ENCODE data around the gene DNAI1. TPM values are rescaled to one million over a fixed set of nuclear protein-coding genes. Genes with fewer than 3 reads are reported as not detected.

Gene DNAI1
- polyA plus RNA-seq, 1 of the 3 experiments (the other 2 are of a cell fraction) = 0.46 TPM

DNA sequence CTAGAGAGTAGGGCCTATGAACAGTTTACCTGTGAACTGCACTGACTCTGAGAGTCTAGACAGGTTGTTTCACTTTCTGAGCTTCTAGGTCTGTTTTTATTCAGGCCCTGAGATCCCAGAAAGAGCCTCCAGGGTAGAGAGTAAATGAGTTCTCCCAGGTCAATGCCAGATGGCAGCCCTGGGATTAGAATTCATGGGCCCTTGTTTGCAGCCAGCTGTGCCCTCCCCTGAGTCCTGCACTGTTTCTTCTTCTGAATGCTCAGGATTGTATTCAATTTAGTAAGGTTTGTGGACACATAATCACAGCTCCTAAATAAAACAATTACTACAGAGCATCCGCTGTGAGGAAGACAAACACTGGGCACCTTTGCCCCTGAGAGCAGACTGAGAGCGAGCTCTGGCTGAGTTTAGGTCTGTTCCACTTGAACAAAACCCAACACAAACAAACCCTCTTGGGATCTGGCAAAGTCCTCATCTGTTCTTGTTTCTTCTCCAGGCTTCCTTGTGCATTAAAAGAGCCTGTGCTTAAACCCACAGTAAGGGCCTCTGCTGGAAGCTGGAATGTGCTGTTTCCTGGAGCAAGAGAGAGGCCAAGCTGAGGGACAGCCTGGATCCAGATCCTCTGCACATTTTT is 30.2 kb upstream of the DNAI1 start:
- Histone ChIP-seq H2AFZ (ENCODE audit: low read depth) (no peak overlapping the region), H3K4me3 (ENCODE audit: low read depth in 2 of 2, low read length in 1 of 2) (no peak overlapping the region), H3K27ac (ENCODE audit: low read depth in 2 of 2, low read length in 1 of 2) (peak overlapping the region in 1 of 2 experiments; percentile 93; a peak in 2 of 4 replicates), H3K27me3 (ENCODE audit: insufficient read depth) (no peaks in the 10 kb centered on the region), H3K79me2 (ENCODE audit: insufficient read depth) (peaks cover 19% of the 10 kb centered on the region; the same call in 1 of the 2 replicates), H3F3A (replicated peaks; ENCODE audit: insufficient read depth) (peaks cover 8% of the 10 kb centered on the region), H3K9me2 (no peaks in the 10 kb centered on the region), H3K36me3 (replicated peaks in 1 of 2; ENCODE audit: control insufficient read depth in 1 of 2, insufficient read depth in 2 of 2, low read length in 1 of 2) (peaks cover 0 to 2% of the 10 kb centered on the region in 2 experiments), H3K4me1 (ENCODE audit: control insufficient read depth in 1 of 2, insufficient read depth in 2 of 2, low read depth in 1 of 2, low read length in 1 of 2) (peaks cover 4 to 69% of the 10 kb centered on the region in 2 experiments; a peak in 3 of 4 replicates), H3K9ac (no peak overlapping the region), H4K20me1 (ENCODE audit: insufficient read depth) (peaks cover 82% of the 10 kb centered on the region), H3K4me2 (no peak overlapping the region), H3K9me3 (no peaks in the 10 kb centered on the region)
- TF ChIP-seq FOXM1 (IDR thresholded peaks at IDR 0.05; ENCODE audit: low read depth) (no peak), USF2 (IDR thresholded peaks at IDR 0.05; ENCODE audit: borderline replicate concordance, low read depth, low read length) (no peak), FOXJ3 (CRISPR knock-in tag; IDR thresholded peaks at IDR 0.05) (peak; percentile 82), SMC3 (IDR thresholded peaks at IDR 0.05; ENCODE audit: low read depth, low read length) (no peak), EP300 (IDR thresholded peaks at IDR 0.05; ENCODE audit: borderline replicate concordance in 1 of 2, low read depth in 1 of 2, low read length in 1 of 2) (peak in 1 of 2 experiments; percentile 89; a peak in 2 of 4 replicates), GATA2 (CRISPR knock-in tag; IDR thresholded peaks at IDR 0.05) (peak; percentile 50; the same call in 1 of the 2 replicates), IRF3 (IDR thresholded peaks at IDR 0.05; ENCODE audit: low read depth, low read length) (no peak), NFIC (IDR thresholded peaks at IDR 0.05; ENCODE audit: borderline replicate concordance) (no peak), POLR2AphosphoS5 (IDR thresholded peaks at IDR 0.05; ENCODE audit: low read depth, low read length) (no peak), RXRA (IDR thresholded peaks at IDR 0.05; ENCODE audit: borderline replicate concordance, low read depth) (no peak), MXI1 (IDR thresholded peaks at IDR 0.05; ENCODE audit: low read depth, low read length) (no peak; the same call in 1 of the 2 replicates), RCOR1 (IDR thresholded peaks at IDR 0.05; ENCODE audit: low read length) (peak; percentile 52; the same call in 1 of the 2 replicates), CTCF (IDR thresholded peaks at IDR 0.05) (no peak), GABPA (IDR thresholded peaks at IDR 0.05; ENCODE audit: low read depth) (no peak), FOSL2 (IDR thresholded peaks at IDR 0.05; ENCODE audit: borderline replicate concordance, low read depth) (no peak), TCF12 (IDR thresholded peaks at IDR 0.05) (peak; percentile 49; the same call in 1 of the 2 replicates), NRF1 (IDR thresholded peaks at IDR 0.05; ENCODE audit: low read depth, low read length) (no peak)
- TF ChIP-seq, protein P1, sequence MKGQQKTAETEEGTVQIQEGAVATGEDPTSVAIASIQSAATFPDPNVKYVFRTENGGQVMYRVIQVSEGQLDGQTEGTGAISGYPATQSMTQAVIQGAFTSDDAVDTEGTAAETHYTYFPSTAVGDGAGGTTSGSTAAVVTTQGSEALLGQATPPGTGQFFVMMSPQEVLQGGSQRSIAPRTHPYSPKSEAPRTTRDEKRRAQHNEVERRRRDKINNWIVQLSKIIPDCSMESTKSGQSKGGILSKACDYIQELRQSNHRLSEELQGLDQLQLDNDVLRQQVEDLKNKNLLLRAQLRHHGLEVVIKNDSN (IDR thresholded peaks at IDR 0.05; ENCODE audit: borderline replicate concordance, low read depth) = no peak
- CTCF ChIA-PET = interaction anchor here (0.8 to 10.2 kb wide), 14 partner anchors 8 to 175 kb away, joined by 3 to 132 read pairs (median 3); no protein-coding TSS in a partner anchor
- peak; percentile 61 for DNase-seq
- 76% methylated on average over 2 of the region's 2 CpGs for WGBS (ENCODE audit: low lambda C conversion rate)
- POLR2A ChIA-PET = interaction anchor here (0.8 to 1.8 kb wide), 3 partner anchors 12 to 150 kb away, joined by 3 to 4 read pairs (median 3); no protein-coding TSS in a partner anchor
